Effector memory CD8-positive, alpha-beta T cell (primary cell): ENCODE data around the gene ZNF143.
"Not testable (repeated sequence)": the region's sequence is repeated elsewhere in the genome, so short reads cannot be mapped to it uniquely, and the experiment has no call there.

Source experiments
- ATAC-seq: fragments of 150-1000 bp; cut with Tn5 transposase; replicated peaks from 2 replicates; pipeline ENCODE4 v1.10.0; 2021; ENCODE audit warnings: mild to moderate bottlenecking, moderate library complexity
- DNase-seq, 3 experiments: peaks; one replicate each; pipeline ENCODE4 v3.0.0; 2021
- H3K27ac Mint-ChIP-seq, 2 donors: one replicate each; pipeline ENCODE4 v1.8.0; 2022; ENCODE audit warnings: mild to moderate bottlenecking in 2 of 2, mixed read lengths in 2 of 2, moderate library complexity in 2 of 2
- H3K27me3 Mint-ChIP-seq, 2 donors: one replicate each; pipeline ENCODE4 v1.8.0; 2022; ENCODE audit warnings: mixed read lengths in 2 of 2
- H3K36me3 Mint-ChIP-seq: one replicate; pipeline ENCODE4 v1.8.0; 2022; ENCODE audit warnings: mild to moderate bottlenecking, moderate library complexity, mixed read lengths; ENCODE audit not compliant: insufficient read depth
- H3K4me1 Mint-ChIP-seq, 2 donors: one replicate each; pipeline ENCODE4 v1.8.0; 2022; ENCODE audit warnings: low read depth in 2 of 2, mixed read lengths in 2 of 2
- H3K4me3 Mint-ChIP-seq, 2 donors: one replicate each; pipeline ENCODE4 v1.8.0; 2022; ENCODE audit warnings: mild to moderate bottlenecking in 2 of 2, mixed read lengths in 2 of 2, moderate library complexity in 2 of 2
- H3K9me3 Mint-ChIP-seq, 2 donors: one replicate each; pipeline ENCODE4 v1.8.0; 2022; ENCODE audit warnings: mixed read lengths in 2 of 2
- total RNA-seq, 9 experiments: gene quantifications; one replicate each; lab custom pipeline; 2026; lab: John Stamatoyannopoulos, UW

ZNF143 gene
- 26.9 to 75.3 (median 42.7) reads per million in 9 experiments for total RNA-seq

DNA sequence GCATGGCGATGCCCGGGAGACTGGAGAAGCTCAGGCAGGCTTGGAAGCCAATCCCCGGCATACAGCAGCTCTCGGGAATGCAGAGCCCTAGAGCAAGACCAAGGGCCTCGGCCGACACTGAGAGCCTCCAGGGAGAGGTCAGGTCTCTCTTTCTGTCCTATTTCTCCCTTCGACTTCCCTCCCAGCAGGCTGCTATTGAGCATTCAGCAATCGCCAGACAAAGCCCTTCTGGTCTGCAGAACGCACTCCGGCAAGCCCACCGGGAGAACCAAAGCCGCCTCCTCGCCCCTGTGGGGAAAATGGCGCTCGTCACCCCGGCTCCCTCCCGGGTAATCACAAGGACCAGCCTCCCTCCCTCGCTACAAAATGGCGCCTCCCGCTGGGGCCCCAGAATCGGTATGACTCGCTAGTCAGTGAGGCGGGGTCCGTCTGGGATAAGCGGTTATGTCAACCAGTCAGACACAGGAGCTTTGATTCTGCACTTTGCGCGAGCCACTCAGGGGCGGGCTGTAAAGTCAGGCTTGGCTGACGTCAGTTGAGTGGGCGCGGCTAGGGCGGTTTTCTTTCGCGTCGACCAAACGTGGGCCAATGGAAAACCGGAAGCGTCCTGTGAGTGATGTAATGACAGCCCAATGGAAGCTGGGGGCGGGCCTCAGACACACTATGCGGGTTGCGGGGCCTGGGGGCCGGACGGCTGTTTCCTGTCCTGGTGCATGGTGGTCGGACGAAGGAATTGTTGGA, at the start of gene ZNF143:
TSS of gene ZNF143 (plus strand) at position 691 of the 741 bp plus-strand sequence. CDS start 10,297 bp downstream, outside the sequence.
- ATAC-seq (peak; percentile 81), DNase-seq (peak; percentile 99 to 100 (median 100))
- Mint-ChIP-seq H3K4me1 (peaks cover 17 to 24% of the 10 kb centered on the region in 2 donors), H3K36me3 (peaks cover 27% of the 10 kb centered on the region), H3K4me3 (peak within 1 kb of the TSS; percentile 97 to 98), H3K9me3 (peaks cover 0 to 2% of the 10 kb centered on the region in 2 donors), H3K27me3 (no peaks in the 10 kb centered on the region), H3K27ac (peak within 1 kb of the TSS; percentile 99)

DNA sequence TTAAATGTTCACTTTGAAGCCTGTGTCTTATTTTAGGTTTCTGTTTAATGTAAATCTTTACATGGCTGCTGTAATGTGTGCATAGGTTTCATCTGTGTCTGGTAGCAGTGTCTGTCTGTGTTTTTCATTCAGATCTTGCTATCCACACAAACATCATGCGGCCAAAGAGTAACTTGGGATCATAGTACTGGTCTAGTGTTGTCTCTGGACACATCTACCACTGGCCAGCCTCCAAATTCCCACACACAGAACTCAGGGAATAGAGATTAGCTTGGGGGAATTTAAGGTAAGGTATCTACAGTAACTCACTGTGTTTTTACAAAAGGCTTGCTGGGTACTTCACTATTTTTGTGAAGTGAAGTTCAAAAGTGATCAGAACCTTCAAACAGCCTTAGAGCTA, 32.1 kb upstream of the ZNF143 start:
- no peaks in the 10 kb centered on the region for H3K27me3 Mint-ChIP-seq
- H3K4me3 Mint-ChIP-seq = no peak overlapping the region
- DNase-seq (no peak), ATAC-seq (no peak)
- H3K27ac Mint-ChIP-seq = no peak overlapping the region
- H3K4me1 Mint-ChIP-seq = no peaks in the 10 kb centered on the region
- peaks cover 88% of the 10 kb centered on the region for H3K36me3 Mint-ChIP-seq
- no peaks in the 10 kb centered on the region for H3K9me3 Mint-ChIP-seq

DNA sequence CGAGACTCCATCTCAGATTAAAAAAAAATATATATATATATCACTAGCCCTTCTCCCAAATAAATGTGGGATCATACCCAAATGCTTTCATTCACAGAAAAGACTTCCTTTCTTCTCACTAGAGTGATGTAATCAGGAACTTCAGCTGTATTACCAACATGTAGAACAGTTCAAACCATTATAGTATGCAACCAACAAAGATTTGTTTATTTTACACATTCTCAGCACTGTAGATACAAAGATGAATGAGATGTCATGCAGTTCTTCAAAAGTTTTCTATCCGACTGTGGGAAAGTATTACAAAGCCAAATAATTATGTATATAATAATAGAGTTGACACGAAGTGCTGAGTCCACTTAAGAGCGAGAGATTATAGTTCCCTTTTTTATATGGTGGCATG, 22.2 kb upstream of the ZNF143 start:
- Mint-ChIP-seq H3K4me3 (no peak overlapping the region), H3K36me3 (peaks cover 91% of the 10 kb centered on the region), H3K4me1 (no peaks in the 10 kb centered on the region), H3K27ac (no peak overlapping the region), H3K9me3 (no peaks in the 10 kb centered on the region), H3K27me3 (no peaks in the 10 kb centered on the region)
- no peak for ATAC-seq
- DNase-seq = no peak

DNA sequence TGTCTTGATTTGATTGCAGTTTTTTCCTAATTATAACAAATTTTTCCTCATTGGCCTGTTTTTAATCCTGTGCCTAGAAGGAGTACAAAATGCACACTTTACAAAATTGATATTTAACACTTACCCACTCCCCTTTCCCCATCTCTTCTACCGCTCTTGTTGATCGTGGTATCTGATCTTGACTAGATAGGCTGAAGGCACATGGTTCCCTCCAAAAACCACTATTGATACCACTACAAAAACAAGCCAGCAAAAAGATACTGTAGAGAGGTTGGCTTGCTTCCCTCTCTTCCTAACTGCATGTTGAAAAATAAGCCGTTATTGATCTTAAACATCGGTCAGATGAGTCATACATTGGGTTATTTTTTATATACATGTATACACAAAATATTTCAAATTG, 14.6 kb upstream of the ZNF143 start:
- no peaks in the 10 kb centered on the region for H3K9me3 Mint-ChIP-seq
- ATAC-seq (no peak), DNase-seq (no peak)
- no peak overlapping the region for H3K27ac Mint-ChIP-seq
- H3K4me3 Mint-ChIP-seq = no peak overlapping the region
- H3K4me1 Mint-ChIP-seq = peaks cover 0 to 3% of the 10 kb centered on the region in 2 donors
- H3K27me3 Mint-ChIP-seq = no peaks in the 10 kb centered on the region
- peaks cover 58% of the 10 kb centered on the region for H3K36me3 Mint-ChIP-seq

DNA sequence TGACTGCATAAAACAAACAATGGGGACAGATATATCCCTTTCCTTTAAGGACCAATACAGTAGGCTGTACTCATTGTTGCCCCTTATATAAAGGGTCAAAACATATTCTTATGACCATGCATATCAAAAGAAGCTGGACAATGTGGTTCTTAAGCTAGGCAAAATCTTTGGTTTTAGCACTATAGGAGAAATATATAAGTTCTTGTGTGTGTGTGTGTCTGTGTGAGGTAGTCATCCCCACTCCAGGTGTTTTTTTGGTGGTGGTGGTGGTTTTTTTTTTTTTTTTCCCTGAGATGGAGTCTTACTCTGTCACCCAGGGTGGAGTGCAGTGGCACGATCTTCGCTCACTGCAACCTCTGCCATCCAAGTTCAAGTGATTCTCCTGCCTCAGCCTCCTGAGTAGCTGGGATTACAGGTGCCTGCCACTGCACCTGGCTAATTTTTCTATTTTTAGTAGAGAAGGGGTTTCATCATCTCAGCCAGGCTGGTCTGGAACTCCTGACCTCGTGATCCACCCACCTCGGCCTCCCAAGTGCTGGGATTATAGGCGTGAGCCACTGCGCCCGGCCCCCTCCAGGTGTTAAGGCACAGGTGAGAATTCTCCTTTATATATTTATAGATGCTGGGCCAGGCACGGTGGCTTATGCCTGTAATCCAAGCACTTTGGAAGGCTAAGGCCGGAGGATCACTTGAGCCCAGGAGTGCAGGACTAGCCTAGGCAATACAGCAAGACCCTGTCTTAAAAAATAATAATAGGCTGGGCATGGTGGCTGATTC, 12.0 kb upstream of the ZNF143 start:
- H3K27me3 Mint-ChIP-seq = no peaks in the 10 kb centered on the region
- H3K36me3 Mint-ChIP-seq = peaks cover 34% of the 10 kb centered on the region
- H3K9me3 Mint-ChIP-seq = no peaks in the 10 kb centered on the region
- ATAC-seq (no peak), DNase-seq (no peak)
- H3K27ac Mint-ChIP-seq = no peak overlapping the region
- peaks cover 0 to 3% of the 10 kb centered on the region in 2 donors for H3K4me1 Mint-ChIP-seq
- no peak overlapping the region for H3K4me3 Mint-ChIP-seq

DNA sequence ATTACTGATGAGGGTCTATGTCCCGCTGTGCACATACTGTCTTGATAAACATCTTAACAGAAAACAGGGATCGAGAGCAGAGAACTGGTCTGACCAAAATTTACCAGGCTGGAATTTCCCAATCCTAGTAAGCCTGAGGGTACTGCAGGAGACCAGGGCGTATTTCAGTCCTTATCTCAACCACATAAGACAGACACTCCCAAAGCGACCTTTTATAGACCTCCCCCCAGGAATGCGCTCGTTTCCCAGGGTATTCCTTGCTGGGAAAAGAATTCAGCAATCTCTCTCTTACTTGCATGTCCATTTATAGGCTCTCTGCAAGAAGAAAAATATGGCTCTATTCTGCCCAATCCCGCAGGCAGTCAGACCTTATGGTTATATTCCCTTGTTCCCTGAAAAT, 8.8 kb upstream of the ZNF143 start:
- not testable (repeated sequence) for H3K27me3 Mint-ChIP-seq, ATAC-seq, H3K4me3 Mint-ChIP-seq, H3K4me1 Mint-ChIP-seq, H3K27ac Mint-ChIP-seq, DNase-seq, H3K9me3 Mint-ChIP-seq, H3K36me3 Mint-ChIP-seq

DNA sequence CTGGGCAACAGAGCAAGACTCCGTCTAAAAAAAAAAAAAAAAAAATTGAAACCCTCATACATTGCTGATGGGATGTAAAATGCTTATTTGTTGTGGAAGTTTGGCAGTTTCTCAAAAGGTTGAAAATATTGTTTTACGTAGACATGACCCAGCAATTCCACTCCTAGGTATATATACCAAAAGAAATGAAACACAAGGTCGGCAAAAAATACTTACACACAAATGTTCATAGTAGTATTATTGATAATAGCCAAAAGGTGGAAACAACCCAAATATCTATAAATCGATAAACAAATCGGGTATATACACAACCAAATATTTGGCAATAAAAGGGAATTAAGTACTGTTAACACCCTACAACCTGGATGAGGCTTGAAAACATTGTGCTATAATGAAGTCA, 5.1 kb upstream of the ZNF143 start:
- Mint-ChIP-seq H3K27me3 (no peaks in the 10 kb centered on the region), H3K9me3 (peaks cover 0 to 2% of the 10 kb centered on the region in 2 donors), H3K27ac (no peak overlapping the region), H3K36me3 (peaks cover 13% of the 10 kb centered on the region), H3K4me1 (peaks cover 5 to 9% of the 10 kb centered on the region in 2 donors), H3K4me3 (no peak overlapping the region)
- no peak for DNase-seq
- no peak for ATAC-seq

DNA sequence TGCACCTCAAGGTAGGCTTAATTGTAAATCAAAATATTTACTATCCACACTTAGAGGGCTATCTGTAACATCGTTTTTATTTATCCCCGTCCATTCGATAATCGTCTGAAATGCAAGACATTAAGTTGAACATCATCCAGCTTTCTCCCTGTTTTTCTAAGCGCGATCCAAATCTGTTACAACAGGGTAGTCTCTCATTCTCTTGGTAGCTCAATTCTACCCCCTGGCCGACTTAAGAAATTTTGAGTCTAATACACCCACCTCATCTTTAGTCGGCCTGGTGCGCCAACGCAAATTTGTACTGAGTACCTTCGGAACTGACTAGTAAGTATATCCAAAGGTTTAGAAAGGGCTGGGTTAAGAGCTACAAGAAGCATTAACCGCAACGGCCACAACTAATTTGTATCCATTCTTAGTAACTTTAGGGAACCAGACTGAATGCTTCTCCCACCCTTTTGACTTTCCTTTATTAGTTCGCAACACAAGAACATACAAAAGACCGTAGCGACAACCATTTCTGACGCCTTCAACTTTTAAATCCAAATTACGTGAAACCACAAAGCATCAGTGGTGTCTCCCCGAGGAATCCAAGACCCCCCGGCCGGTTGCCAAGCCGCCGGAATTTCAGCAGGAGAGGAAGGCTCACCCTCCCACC, 1.0 kb upstream of the ZNF143 start:
- peak; percentile 9 to 30 (median 11) for DNase-seq
- H3K4me1 Mint-ChIP-seq = peaks cover 17 to 24% of the 10 kb centered on the region in 2 donors
- no peak for ATAC-seq
- H3K27ac Mint-ChIP-seq = peak overlapping the region; percentile 99
- peak overlapping the region; percentile 97 to 98 for H3K4me3 Mint-ChIP-seq
- peaks cover 27% of the 10 kb centered on the region for H3K36me3 Mint-ChIP-seq
- H3K27me3 Mint-ChIP-seq = no peaks in the 10 kb centered on the region
- H3K9me3 Mint-ChIP-seq = peaks cover 0 to 2% of the 10 kb centered on the region in 2 donors

DNA sequence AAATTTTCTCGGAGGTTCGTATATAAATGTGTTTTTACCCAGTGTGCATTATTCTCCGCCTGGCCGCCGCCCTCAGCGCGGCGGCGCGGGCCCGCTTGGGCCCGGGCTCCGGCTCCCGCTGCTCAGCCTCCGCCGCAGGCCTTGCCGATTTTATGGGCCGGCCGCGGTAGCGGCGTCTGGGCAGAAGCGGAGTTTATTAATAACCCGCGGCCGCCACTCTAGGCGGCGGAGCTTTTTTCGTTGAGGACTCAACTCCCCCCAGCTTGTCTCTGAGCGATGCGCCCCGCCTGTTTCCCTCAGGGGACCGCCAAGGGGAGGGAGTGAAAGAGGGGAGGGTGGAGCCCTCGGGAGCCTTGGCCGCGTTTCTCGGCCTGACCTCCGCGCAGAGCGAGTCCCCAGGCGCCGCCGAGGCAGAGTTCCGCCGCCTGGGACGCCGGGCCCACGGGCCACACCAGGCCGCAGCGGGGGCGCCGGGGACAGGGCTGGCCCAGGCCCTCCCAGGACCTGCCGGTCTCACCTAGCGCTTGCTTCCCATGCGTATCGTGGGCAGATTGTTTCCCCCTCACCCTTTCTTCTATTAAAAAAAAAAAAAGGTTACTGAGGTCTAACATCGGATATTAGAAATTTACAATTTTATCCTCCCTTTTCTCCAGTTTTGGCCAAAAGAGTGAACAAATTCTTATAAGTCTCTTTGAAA, 399 bp downstream of the ZNF143 start:
- Mint-ChIP-seq H3K9me3 (peaks cover 0 to 2% of the 10 kb centered on the region in 2 donors), H3K4me1 (peaks cover 17 to 24% of the 10 kb centered on the region in 2 donors), H3K27me3 (no peaks in the 10 kb centered on the region), H3K27ac (peak overlapping the region; percentile 99), H3K4me3 (peak overlapping the region; percentile 97 to 98), H3K36me3 (peaks cover 27% of the 10 kb centered on the region)
- DNase-seq (peak; percentile 76 to 79 (median 78)), ATAC-seq (peak; percentile 56)

DNA sequence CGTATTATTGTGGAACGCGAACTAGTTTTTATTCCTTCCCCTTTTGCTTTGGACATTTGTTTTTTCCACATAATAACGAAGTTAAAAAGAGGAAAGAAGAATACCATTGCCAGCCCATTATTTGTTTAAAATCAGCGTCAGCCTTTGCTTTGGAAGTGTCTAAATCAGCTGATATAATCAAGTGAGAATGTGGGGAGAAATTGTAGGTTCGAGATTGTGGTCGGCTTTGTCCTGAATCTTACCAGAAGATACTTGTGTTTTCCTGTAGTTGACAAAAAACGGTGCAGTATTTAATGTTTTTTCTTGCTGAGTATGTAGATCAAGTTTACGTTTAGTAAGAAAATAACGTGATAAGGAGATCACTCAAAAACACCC, 935 bp downstream of the ZNF143 start:
- H3K27ac Mint-ChIP-seq = peak overlapping the region; percentile 99
- ATAC-seq = no peak
- H3K36me3 Mint-ChIP-seq = peaks cover 27% of the 10 kb centered on the region
- H3K27me3 Mint-ChIP-seq = no peaks in the 10 kb centered on the region
- peaks cover 0 to 2% of the 10 kb centered on the region in 2 donors for H3K9me3 Mint-ChIP-seq
- H3K4me3 Mint-ChIP-seq = peak overlapping the region; percentile 97 to 98
- H3K4me1 Mint-ChIP-seq = peaks cover 17 to 24% of the 10 kb centered on the region in 2 donors
- DNase-seq = no peak

DNA sequence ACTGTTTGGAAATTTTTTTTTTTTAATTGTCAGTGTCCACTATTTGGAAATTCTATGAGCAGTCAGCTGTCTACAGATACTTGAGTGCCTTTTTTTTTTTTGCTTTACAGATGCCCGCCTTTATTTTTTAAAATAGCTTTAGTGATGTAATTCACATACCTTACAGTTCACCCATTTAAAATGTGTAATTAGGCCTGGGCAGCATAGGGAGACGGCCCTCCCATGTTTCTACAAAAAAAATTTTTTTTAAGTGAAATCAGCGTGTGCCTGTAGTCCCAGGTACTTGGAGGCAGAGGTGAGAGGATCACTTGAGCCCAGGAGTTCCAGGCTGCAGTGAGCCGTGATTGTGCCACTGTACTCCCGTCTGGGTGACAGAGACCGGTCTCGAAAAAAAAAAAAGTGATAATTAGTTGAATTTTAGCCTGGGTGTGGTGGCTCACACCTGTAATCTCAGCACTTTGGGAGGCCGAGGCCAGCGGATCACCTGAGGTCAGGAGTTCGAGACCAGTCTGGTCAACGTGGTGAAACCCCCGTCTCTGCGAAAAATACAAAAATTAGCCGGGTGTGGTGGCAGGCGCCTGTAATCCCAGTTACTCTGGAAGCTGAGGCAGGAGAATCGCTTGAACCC, 1.5 kb downstream of the ZNF143 start:
- Mint-ChIP-seq H3K36me3 (peaks cover 27% of the 10 kb centered on the region), H3K4me1 (peaks cover 17 to 24% of the 10 kb centered on the region in 2 donors), H3K4me3 (peak overlapping the region; percentile 97 to 98), H3K9me3 (peaks cover 0 to 2% of the 10 kb centered on the region in 2 donors), H3K27me3 (no peaks in the 10 kb centered on the region), H3K27ac (peak overlapping the region; percentile 99)
- ATAC-seq = no peak
- DNase-seq = no peak

DNA sequence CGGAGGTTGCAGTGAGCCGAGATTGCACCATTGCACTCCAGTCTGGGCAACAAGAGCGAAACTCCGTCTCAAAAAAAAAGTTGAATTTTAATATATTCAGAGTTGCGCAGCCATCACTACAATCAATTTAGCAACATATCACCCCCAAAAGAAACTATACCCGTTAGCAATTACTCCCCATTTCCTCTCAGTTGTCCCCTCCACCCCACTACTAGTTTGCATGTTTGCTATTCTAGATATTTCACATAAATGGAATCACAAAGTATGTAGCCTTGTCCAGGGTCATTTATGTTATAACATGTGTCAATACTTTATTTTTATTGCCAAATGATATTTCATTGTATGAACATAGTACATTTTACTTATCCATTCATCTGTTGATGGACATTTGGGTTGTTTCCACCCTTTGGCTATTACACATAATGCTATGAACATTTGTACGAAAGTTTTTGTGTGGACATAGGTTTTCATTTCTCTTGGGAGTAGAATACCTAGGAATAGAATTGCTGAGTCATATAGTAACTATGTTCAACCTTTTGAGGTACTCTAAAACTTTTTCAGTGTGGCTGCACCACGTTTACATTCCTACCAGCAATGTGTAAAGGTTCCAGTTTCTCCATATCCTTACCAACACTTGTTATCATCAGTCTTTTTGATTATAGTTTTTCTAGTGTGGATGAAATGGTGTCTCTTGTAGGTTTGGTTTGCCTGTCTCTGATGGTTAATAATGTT, 2.2 kb downstream of the ZNF143 start:
- Mint-ChIP-seq H3K9me3 (peaks cover 0 to 2% of the 10 kb centered on the region in 2 donors), H3K36me3 (peaks cover 27% of the 10 kb centered on the region), H3K4me3 (peak overlapping the region; percentile 97 to 98), H3K27ac (peak overlapping the region; percentile 78 to 99), H3K27me3 (no peaks in the 10 kb centered on the region), H3K4me1 (peaks cover 20 to 24% of the 10 kb centered on the region in 2 donors)
- no peak for DNase-seq
- no peak for ATAC-seq
